ENCODE measurements around the gene PLEK. TPM values are rescaled to one million over a fixed set of nuclear protein-coding genes. Genes with fewer than 3 reads are reported as not detected.

Gene PLEK
- total RNA-seq, 1 experiment from 2014 or later, result not detected

DNA sequence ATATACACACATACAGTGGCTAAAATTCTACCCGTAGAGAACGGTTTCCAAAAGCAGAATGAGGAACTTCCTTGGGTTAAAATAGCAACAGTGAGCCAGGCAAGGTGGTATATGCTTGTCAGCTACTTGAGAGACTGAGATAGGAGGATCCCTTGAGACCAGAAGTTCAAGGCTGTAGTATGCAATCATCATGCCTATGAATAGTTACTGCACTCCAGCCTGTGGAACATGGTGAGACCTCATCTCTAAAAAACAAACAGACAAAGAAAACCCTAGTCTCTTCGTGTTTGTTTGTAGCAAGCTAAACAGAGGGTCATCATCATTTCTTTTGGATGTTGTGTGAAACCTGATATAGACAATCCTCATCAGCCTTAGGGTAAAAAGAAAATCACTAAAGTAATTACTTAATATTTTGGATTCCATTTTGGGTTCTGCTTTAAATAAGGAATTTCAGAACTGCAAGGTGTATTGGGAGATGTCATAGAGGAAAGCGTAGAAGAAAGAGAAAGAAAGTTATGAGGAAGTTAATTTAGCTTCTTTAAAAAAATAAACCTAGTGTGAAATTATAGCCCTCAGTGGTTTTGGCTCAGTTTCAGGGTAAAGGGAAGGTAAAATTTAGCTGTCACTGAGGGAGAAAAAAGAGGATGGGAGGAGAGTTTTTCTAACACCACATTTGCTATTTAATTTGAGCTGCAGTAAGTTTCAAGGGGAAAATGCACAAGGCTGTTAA lies 46.5 kb downstream of the PLEK start:
- Histone ChIP-seq H3K9me3 (ENCODE audit: low read length) (no peaks in the 10 kb centered on the region), H3K4me1 (ENCODE audit: insufficient read depth, low read length) (no peaks in the 10 kb centered on the region), H3F3A (ENCODE audit: low read length, unreplicated experiment) (no peaks in the 10 kb centered on the region), H3K4me3 (ENCODE audit: low read length) (no peak overlapping the region), H3K9me2 (replicated peaks; ENCODE audit: low read length) (no peaks in the 10 kb centered on the region), H3K27me3 (ENCODE audit: low read length) (no peaks in the 10 kb centered on the region), H3K79me2 (ENCODE audit: low read length) (no peaks in the 10 kb centered on the region), H2AFZ (ENCODE audit: low read length) (no peak overlapping the region), H4K20me1 (ENCODE audit: low read length) (no peaks in the 10 kb centered on the region), H3K27ac (ENCODE audit: low read length) (no peak overlapping the region), H3K36me3 (ENCODE audit: low read depth, low read length) (no peaks in the 10 kb centered on the region), H3K4me2 (ENCODE audit: low read length) (no peak overlapping the region), H3K9ac (ENCODE audit: low read length) (no peak overlapping the region)
- ChIA-PET POLR2A (ENCODE audit: unreplicated experiment) (no interaction called here), CTCF (no interaction called here)
- no TSS peak for BruUV-seq (replicated peaks)
- intact Hi-C loops (cut with micrococcal nuclease), result no loop called here
- no peak for DNase-seq
- TF ChIP-seq, protein P1, sequence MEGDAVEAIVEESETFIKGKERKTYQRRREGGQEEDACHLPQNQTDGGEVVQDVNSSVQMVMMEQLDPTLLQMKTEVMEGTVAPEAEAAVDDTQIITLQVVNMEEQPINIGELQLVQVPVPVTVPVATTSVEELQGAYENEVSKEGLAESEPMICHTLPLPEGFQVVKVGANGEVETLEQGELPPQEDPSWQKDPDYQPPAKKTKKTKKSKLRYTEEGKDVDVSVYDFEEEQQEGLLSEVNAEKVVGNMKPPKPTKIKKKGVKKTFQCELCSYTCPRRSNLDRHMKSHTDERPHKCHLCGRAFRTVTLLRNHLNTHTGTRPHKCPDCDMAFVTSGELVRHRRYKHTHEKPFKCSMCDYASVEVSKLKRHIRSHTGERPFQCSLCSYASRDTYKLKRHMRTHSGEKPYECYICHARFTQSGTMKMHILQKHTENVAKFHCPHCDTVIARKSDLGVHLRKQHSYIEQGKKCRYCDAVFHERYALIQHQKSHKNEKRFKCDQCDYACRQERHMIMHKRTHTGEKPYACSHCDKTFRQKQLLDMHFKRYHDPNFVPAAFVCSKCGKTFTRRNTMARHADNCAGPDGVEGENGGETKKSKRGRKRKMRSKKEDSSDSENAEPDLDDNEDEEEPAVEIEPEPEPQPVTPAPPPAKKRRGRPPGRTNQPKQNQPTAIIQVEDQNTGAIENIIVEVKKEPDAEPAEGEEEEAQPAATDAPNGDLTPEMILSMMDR (conservative IDR thresholded peaks at IDR 0.05; ENCODE audit: low read depth, low read length), result no peak
- TF ChIP-seq EZH2phosphoT487 (IDR thresholded peaks at IDR 0.05; ENCODE audit: borderline replicate concordance, low read length) (no peak), EZH2 (IDR thresholded peaks at IDR 0.05; ENCODE audit: low read length, unreplicated experiment) (no peak)
- no peak for ATAC-seq

DNA sequence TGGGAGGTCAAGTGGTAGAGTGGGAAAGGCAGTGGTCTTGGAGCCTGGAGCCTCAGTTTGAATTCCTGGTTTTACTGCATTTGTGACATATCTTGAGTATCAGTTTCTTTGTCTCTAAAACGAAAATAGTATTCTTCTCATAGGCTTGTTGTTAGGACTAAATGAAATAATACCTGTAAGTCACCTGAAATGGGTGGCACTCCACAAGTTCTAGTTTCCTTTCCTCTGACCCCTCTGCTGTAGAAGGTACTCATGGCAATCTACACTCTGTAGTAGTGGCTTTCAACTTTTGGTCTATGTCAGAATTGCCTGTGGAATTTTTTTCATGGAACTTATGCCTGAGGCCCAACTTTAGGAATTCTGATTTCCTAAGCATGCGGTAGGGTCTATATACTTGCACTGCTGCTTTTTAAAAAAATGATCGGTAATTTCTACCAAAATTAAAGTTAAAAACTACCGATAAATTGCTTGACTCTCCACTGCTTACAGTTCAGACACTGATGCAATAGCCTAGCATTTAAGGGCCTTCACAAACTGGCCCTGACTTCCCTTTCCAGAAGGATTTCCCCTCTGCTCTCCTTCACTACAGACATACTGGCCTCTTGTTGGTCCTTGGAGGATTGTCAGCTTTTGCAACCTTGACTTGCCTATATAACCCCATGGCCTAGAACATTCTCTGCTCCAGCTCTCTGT lies 47.2 kb downstream of the PLEK start:
- TF ChIP-seq, protein P1 (conservative IDR thresholded peaks at IDR 0.05; ENCODE audit: low read depth, low read length), result no peak
- TF ChIP-seq EZH2 (IDR thresholded peaks at IDR 0.05; ENCODE audit: low read length, unreplicated experiment), result no peak
- no peak for TF ChIP-seq EZH2phosphoT487 (IDR thresholded peaks at IDR 0.05; ENCODE audit: borderline replicate concordance, low read length)
- Histone ChIP-seq H3K27ac (ENCODE audit: low read length) (no peak overlapping the region), H3K9ac (ENCODE audit: low read length) (no peak overlapping the region), H3K27me3 (ENCODE audit: low read length) (no peaks in the 10 kb centered on the region), H2AFZ (ENCODE audit: low read length) (no peak overlapping the region), H3K4me2 (ENCODE audit: low read length) (no peak overlapping the region), H3K4me3 (ENCODE audit: low read length) (no peak overlapping the region), H3K9me3 (ENCODE audit: low read length) (no peaks in the 10 kb centered on the region), H3K36me3 (ENCODE audit: low read depth, low read length) (no peaks in the 10 kb centered on the region), H3K4me1 (ENCODE audit: insufficient read depth, low read length) (no peaks in the 10 kb centered on the region), H3K9me2 (replicated peaks; ENCODE audit: low read length) (no peaks in the 10 kb centered on the region), H3K79me2 (ENCODE audit: low read length) (no peaks in the 10 kb centered on the region), H3F3A (ENCODE audit: low read length, unreplicated experiment) (no peaks in the 10 kb centered on the region), H4K20me1 (ENCODE audit: low read length) (no peaks in the 10 kb centered on the region)
- DNase-seq (no peak), ATAC-seq (no peak)
- BruUV-seq (replicated peaks), result no TSS peak
- ChIA-PET POLR2A (ENCODE audit: unreplicated experiment) (no interaction called here), CTCF (no interaction called here)
- intact Hi-C loops (cut with micrococcal nuclease), result no loop called here

- Histone ChIP-seq H3K4me1 (ENCODE audit: insufficient read depth, low read length) (no peaks in the 10 kb centered on the region), H3K4me3 (ENCODE audit: low read length) (no peak overlapping the region), H4K20me1 (ENCODE audit: low read length) (no peaks in the 10 kb centered on the region), H3F3A (ENCODE audit: low read length, unreplicated experiment) (no peaks in the 10 kb centered on the region), H3K36me3 (ENCODE audit: low read depth, low read length) (no peaks in the 10 kb centered on the region), H3K79me2 (ENCODE audit: low read length) (no peaks in the 10 kb centered on the region), H3K9me2 (replicated peaks; ENCODE audit: low read length) (no peaks in the 10 kb centered on the region), H3K9me3 (ENCODE audit: low read length) (no peaks in the 10 kb centered on the region), H3K27ac (ENCODE audit: low read length) (no peak overlapping the region), H2AFZ (ENCODE audit: low read length) (no peak overlapping the region), H3K4me2 (ENCODE audit: low read length) (no peak overlapping the region), H3K27me3 (ENCODE audit: low read length) (no peaks in the 10 kb centered on the region), H3K9ac (ENCODE audit: low read length) (no peak overlapping the region)
- ChIA-PET CTCF (interaction anchor here (0.5 kb wide), 1 partner anchor 80 kb away, joined by 3 read pairs; no protein-coding TSS in a partner anchor), POLR2A (ENCODE audit: unreplicated experiment) (no interaction called here)
- ATAC-seq, result no peak
- no TSS peak for BruUV-seq (replicated peaks)
- no peak for DNase-seq
- intact Hi-C loops (cut with micrococcal nuclease), result no loop called here
- TF ChIP-seq EZH2phosphoT487 (IDR thresholded peaks at IDR 0.05; ENCODE audit: borderline replicate concordance, low read length) (no peak), EZH2 (IDR thresholded peaks at IDR 0.05; ENCODE audit: low read length, unreplicated experiment) (no peak)
- TF ChIP-seq, protein P1 (conservative IDR thresholded peaks at IDR 0.05; ENCODE audit: low read depth, low read length), result no peak
These were observed 48.4 kb downstream of the PLEK start for GRCh38 chr2:68413466-68413865.

Measured in PC-3 (cell line).